Measurements from ENCODE around the gene C17orf75.
A peak's percentile ranks its signal among the peaks of the same experiment; 100 is the strongest.
"Not testable (repeated sequence)": the region's sequence is repeated elsewhere in the genome, so short reads cannot be mapped to it uniquely, and the experiment has no call there.

Gene C17orf75

DNA sequence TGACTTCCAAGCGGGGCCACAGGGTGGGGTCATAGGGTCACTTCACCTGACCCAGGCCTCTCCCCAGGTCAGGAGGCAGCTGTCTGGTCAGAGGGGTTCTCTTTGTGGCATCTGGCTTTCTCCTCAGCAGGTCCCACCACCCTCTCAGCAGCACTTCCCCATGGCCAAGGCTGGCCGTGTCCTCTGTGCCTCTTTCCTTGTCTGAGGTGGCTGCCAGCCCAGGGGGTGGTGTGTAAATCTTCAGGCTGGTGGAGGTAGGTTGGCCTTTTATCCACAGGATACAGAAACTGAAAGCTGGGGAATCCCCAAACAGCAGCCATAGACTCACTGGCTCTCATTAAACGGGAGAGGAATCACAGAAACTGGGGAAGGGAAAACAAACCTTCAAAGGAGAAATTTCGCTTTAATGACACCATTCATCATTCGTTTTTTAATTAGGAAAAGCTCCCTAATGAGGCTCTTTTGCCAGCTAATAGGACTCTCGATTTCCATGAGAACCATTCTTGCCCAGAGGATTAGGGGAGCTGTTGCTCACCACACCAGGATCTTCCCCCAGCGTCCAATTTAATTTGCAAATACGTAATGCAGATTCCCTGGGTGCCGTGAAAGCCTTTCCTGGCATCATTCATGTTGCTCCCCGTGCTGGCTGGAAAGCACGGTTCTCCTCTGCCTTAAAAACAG is 18.0 kb downstream of the C17orf75 start:
- Mint-ChIP-seq H3K4me3 (no peak overlapping the region), H3K9me3 (no peaks in the 10 kb centered on the region), H3K36me3 (ENCODE audit: low read depth) (no peaks in the 10 kb centered on the region), H3K4me1 (no peaks in the 10 kb centered on the region), H3K27me3 (ENCODE audit: low read depth) (peaks cover 5% of the 10 kb centered on the region), H3K27ac (no peak overlapping the region)
- TF ChIP-seq CTCF (IDR thresholded peaks at IDR 0.05; ENCODE audit: unreplicated experiment in 3 of 3) = no peak

DNA sequence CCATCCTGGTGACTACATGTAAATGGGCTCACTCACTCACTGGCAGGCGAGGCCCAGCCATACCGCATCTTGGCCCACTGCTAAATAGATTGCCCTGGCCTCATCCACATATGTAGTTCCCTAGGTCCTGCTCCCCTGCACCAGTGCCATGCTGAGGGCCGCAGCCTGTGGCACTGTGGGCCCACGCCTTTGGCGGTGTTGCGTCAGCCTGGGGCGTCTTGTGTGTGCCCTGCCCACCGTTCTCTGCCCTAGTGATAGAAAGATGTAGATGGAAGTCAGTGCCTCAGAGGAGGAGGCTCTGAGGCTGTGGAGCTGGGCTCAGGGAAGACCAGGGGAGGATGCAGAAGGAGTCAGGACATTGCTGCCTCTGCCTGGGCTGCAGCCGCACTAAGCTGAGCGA is 18.9 kb downstream of the C17orf75 start:
- Mint-ChIP-seq H3K27me3 (ENCODE audit: low read depth) (peaks cover 5% of the 10 kb centered on the region), H3K4me1 (no peaks in the 10 kb centered on the region), H3K4me3 (no peak overlapping the region), H3K36me3 (ENCODE audit: low read depth) (no peaks in the 10 kb centered on the region), H3K9me3 (no peaks in the 10 kb centered on the region), H3K27ac (no peak overlapping the region)
- TF ChIP-seq CTCF (IDR thresholded peaks at IDR 0.05; ENCODE audit: unreplicated experiment in 3 of 3) = no peak

GRCh38 chr17:32320847-32321246 is 21.1 kb downstream of the C17orf75 start:
- no peak for TF ChIP-seq CTCF (IDR thresholded peaks at IDR 0.05; ENCODE audit: unreplicated experiment in 3 of 3)
- Mint-ChIP-seq H3K27ac (no peak overlapping the region), H3K27me3 (ENCODE audit: low read depth) (peaks cover 6% of the 10 kb centered on the region), H3K4me3 (no peak overlapping the region), H3K4me1 (no peaks in the 10 kb centered on the region), H3K36me3 (ENCODE audit: low read depth) (no peaks in the 10 kb centered on the region), H3K9me3 (no peaks in the 10 kb centered on the region)

GRCh38 chr17:32320080-32320479 is 21.9 kb downstream of the C17orf75 start:
- not testable (repeated sequence) for H3K4me3 Mint-ChIP-seq; H3K4me1 Mint-ChIP-seq; H3K27ac Mint-ChIP-seq; H3K9me3 Mint-ChIP-seq; H3K27me3 Mint-ChIP-seq (ENCODE audit: low read depth); H3K36me3 Mint-ChIP-seq (ENCODE audit: low read depth)

- Mint-ChIP-seq H3K27ac (no peak overlapping the region), H3K9me3 (no peaks in the 10 kb centered on the region), H3K4me1 (no peaks in the 10 kb centered on the region), H3K36me3 (ENCODE audit: low read depth) (no peaks in the 10 kb centered on the region), H3K4me3 (no peak overlapping the region), H3K27me3 (ENCODE audit: low read depth) (peaks cover 15% of the 10 kb centered on the region)
- peak; percentile 89 to 93 (median 90) for TF ChIP-seq CTCF (IDR thresholded peaks at IDR 0.05; ENCODE audit: unreplicated experiment in 3 of 3)
Observed at GRCh38 chr17:32319548-32319905, 22.4 kb downstream of the C17orf75 start.

DNA sequence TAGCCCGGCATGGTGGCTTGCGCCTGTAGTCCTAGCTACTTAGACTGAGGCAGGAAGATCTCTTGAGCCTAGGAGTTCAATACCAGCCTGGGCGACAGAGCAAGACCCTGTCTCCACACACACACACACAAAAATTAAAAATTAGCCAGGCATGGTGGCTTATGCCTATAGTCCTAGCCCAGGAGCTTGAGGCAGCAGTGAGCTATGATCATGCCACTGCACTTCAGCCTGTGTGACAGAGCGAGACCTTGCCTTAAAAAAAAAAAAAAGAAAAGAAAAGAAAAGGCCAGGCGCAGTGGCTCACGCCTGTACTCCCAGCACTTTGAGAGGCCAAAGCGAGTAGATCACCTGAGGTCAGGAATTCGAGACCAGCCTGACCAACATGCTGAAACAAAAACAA is 23.9 kb downstream of the C17orf75 start:
- no peaks in the 10 kb centered on the region for H3K36me3 Mint-ChIP-seq (ENCODE audit: low read depth)
- H3K27ac Mint-ChIP-seq = peak overlapping the region in 1 of 3 experiments; percentile 86
- no peaks in the 10 kb centered on the region for H3K4me1 Mint-ChIP-seq
- peaks cover 18% of the 10 kb centered on the region for H3K27me3 Mint-ChIP-seq (ENCODE audit: low read depth)
- no peaks in the 10 kb centered on the region for H3K9me3 Mint-ChIP-seq
- no peak for TF ChIP-seq CTCF (IDR thresholded peaks at IDR 0.05; ENCODE audit: unreplicated experiment in 3 of 3)
- no peak overlapping the region for H3K4me3 Mint-ChIP-seq

Measured in nephron (organoid).